GM18511 (cell line): Measurements from ENCODE around the gene RBMS2.

Source experiments
- ATAC-seq: cut with Tn5 transposase; IDR thresholded peaks from one replicate; pipeline ENCODE4 v1.9.1; 2021; ENCODE audit warnings: mild to moderate bottlenecking, moderate library complexity; ENCODE audit not compliant: unreplicated experiment

RBMS2 gene

GRCh38 chr12:56628671-56629458 lies 107.2 kb downstream of the RBMS2 start:
- ATAC-seq, result peak; percentile 35

GRCh38 chr12:56629459-56630179 lies 108.0 kb downstream of the RBMS2 start:
- ATAC-seq, result peak; percentile 2

GRCh38 chr12:56630180-56630632 lies 108.6 kb downstream of the RBMS2 start, which contains the start of gene BAZ2A:
Gene BAZ2A (minus strand): TSS chr12:56630326. CDS start chr12:56617530, 12,796 bp downstream.
- peak; percentile 54 for ATAC-seq

GRCh38 chr12:56631790-56632700 lies 110.4 kb downstream of the RBMS2 start:
- ATAC-seq, result peak; percentile 21

GRCh38 chr12:56632701-56633467 lies 111.3 kb downstream of the RBMS2 start:
- ATAC-seq, result no peak

- ATAC-seq, result no peak
Observed at GRCh38 chr12:56633468-56634241, 112.0 kb downstream of the RBMS2 start.

- no peak for ATAC-seq
Observed at GRCh38 chr12:56634242-56634836, 112.7 kb downstream of the RBMS2 start.

GRCh38 chr12:56634837-56635791 lies 113.5 kb downstream of the RBMS2 start:
- peak; percentile 32 for ATAC-seq

- ATAC-seq, result peak; percentile 60
Observed at GRCh38 chr12:56635806-56636674, 114.4 kb downstream of the RBMS2 start.

- ATAC-seq, result peak; percentile 59
Observed at GRCh38 chr12:56636675-56637540, 115.3 kb downstream of the RBMS2 start.

GRCh38 chr12:56637621-56638020 lies 116.0 kb downstream of the RBMS2 start:
- no peak for ATAC-seq

GRCh38 chr12:56641219-56641618 lies 119.6 kb downstream of the RBMS2 start:
- no peak for ATAC-seq

- no peak for ATAC-seq
Observed at GRCh38 chr12:56644654-56645053, 123.0 kb downstream of the RBMS2 start.

GRCh38 chr12:56645201-56645716 lies 123.6 kb downstream of the RBMS2 start:
- ATAC-seq, result no peak
